HEK293T (cell line): ENCODE data around the gene PRKCE.

ENCODE experiments used
- CTCF ChIA-PET: fragments of 350-600 bp; formaldehyde crosslinking; extraction: SDS; loops from one replicate; lab custom pipeline; 2021; ENCODE audit warnings: antibody characterized with exemption, inconsistent platforms; lab: Yijun Ruan, JAX
- POLR2A ChIA-PET: fragments of 350-600 bp; formaldehyde crosslinking; extraction: SDS; loops from one replicate; lab custom pipeline; 2020; ENCODE audit warnings: antibody characterized with exemption, inconsistent platforms; lab: Yijun Ruan, JAX
- DNase-seq: peaks from one replicate; pipeline ENCODE4 v3.0.0; 2012; ENCODE audit warnings: mixed read lengths; ENCODE audit errors: extremely low spot score
- ARNT ChIP-seq: fragments of 450-650 bp; IDR thresholded peaks from 2 replicates; pipeline ENCODE4 v1.6.1; 2017; ENCODE audit warnings: mild to moderate bottlenecking
- BHLHE40 ChIP-seq: fragments of 450-650 bp; IDR thresholded peaks from 2 replicates; pipeline ENCODE4 v1.6.1; 2016; ENCODE audit warnings: mild to moderate bottlenecking, moderate library complexity, borderline replicate concordance
- CTBP1 ChIP-seq: fragments of 450-650 bp; IDR thresholded peaks from 2 replicates; pipeline ENCODE4 v1.6.1; 2016; ENCODE audit warnings: borderline replicate concordance
- ELF4 ChIP-seq: fragments of 450-650 bp; IDR thresholded peaks from 2 replicates; pipeline ENCODE4 v1.6.1; 2017; ENCODE audit warnings: antibody characterized with exemption
- FOXA1 ChIP-seq: fragments of 450-650 bp; IDR thresholded peaks from 2 replicates; pipeline ENCODE4 v1.6.1; 2016; ENCODE audit warnings: mild to moderate bottlenecking
- FOXK2 ChIP-seq: fragments of 450-650 bp; IDR thresholded peaks from 2 replicates; pipeline ENCODE4 v1.6.1; 2016; ENCODE audit warnings: mild to moderate bottlenecking
- FOXM1 ChIP-seq: fragments of 450-650 bp; IDR thresholded peaks from 2 replicates; pipeline ENCODE4 v1.6.1; 2017; ENCODE audit warnings: mild to moderate bottlenecking, borderline replicate concordance
- HDGF ChIP-seq: fragments of 450-650 bp; IDR thresholded peaks from 2 replicates; pipeline ENCODE4 v1.6.1; 2017; ENCODE audit warnings: antibody characterized with exemption, borderline replicate concordance
- L3MBTL2 ChIP-seq: fragments of 450-650 bp; conservative IDR thresholded peaks from 2 replicates; pipeline ENCODE4 v1.6.1; 2016; ENCODE audit warnings: mild to moderate bottlenecking
- LEF1 ChIP-seq: fragments of 450-650 bp; IDR thresholded peaks from 2 replicates; pipeline ENCODE4 v1.6.1; 2017; ENCODE audit warnings: mild to moderate bottlenecking, borderline replicate concordance
- NFRKB ChIP-seq: fragments of 450-650 bp; IDR thresholded peaks from 2 replicates; pipeline ENCODE4 v1.6.1; 2016; ENCODE audit warnings: mild to moderate bottlenecking, moderate library complexity
- PKNOX1 ChIP-seq: fragments of 450-650 bp; IDR thresholded peaks from 2 replicates; pipeline ENCODE4 v1.6.1; 2016
- SP1 ChIP-seq: fragments of 450-650 bp; IDR thresholded peaks from 2 replicates; pipeline ENCODE4 v1.6.1; 2017
- SUZ12 ChIP-seq: fragments of 450-650 bp; IDR thresholded peaks from 2 replicates; pipeline ENCODE4 v1.6.1; 2016; ENCODE audit warnings: mild to moderate bottlenecking
- TARDBP ChIP-seq: fragments of 450-650 bp; IDR thresholded peaks from 2 replicates; pipeline ENCODE4 v1.6.1; 2016
- ZNF384 ChIP-seq: fragments of 450-650 bp; IDR thresholded peaks from 2 replicates; pipeline ENCODE4 v1.6.1; 2016

The PRKCE gene

GRCh38 chr2:46230677-46231425, 579.4 kb downstream of the PRKCE start:
- CTCF ChIA-PET = no interaction called here
- no peak for TF ChIP-seq L3MBTL2
- TF ChIP-seq HDGF = no peak
- TF ChIP-seq PKNOX1 = no peak
- no peak for TF ChIP-seq LEF1
- TF ChIP-seq ELF4 = no peak
- no peak for TF ChIP-seq ZNF384
- no peak for TF ChIP-seq BHLHE40
- no peak for TF ChIP-seq SP1
- no peak for TF ChIP-seq NFRKB
- no peak for TF ChIP-seq TARDBP
- TF ChIP-seq ARNT = no peak
- no peak for TF ChIP-seq FOXK2
- no peak for TF ChIP-seq FOXA1
- TF ChIP-seq CTBP1 = no peak
- TF ChIP-seq FOXM1 = no peak
- TF ChIP-seq SUZ12 = no peak
- POLR2A ChIA-PET = no interaction called here
- no peak for DNase-seq

- no peak for DNase-seq
- ChIA-PET CTCF (no interaction called here), POLR2A (no interaction called here)
- no peak for TF ChIP-seq L3MBTL2
- no peak for TF ChIP-seq TARDBP
- no peak for TF ChIP-seq SUZ12
- TF ChIP-seq PKNOX1 = no peak
- TF ChIP-seq NFRKB = no peak
- TF ChIP-seq ELF4 = no peak
- TF ChIP-seq BHLHE40 = no peak
- no peak for TF ChIP-seq SP1
- TF ChIP-seq ARNT = no peak
Measured at GRCh38 chr2:46231721-46232120, 580.2 kb downstream of the PRKCE start.

GRCh38 chr2:46232860-46233259, 581.4 kb downstream of the PRKCE start:
- POLR2A ChIA-PET = no interaction called here
- no peak for TF ChIP-seq HDGF
- no peak for TF ChIP-seq ZNF384
- TF ChIP-seq ARNT = no peak
- TF ChIP-seq LEF1 = no peak
- TF ChIP-seq BHLHE40 = no peak
- TF ChIP-seq TARDBP = no peak
- no peak for TF ChIP-seq FOXA1
- no peak for TF ChIP-seq FOXK2
- CTCF ChIA-PET = no interaction called here
- no peak for DNase-seq

- no peak for DNase-seq
- ChIA-PET POLR2A (no interaction called here), CTCF (no interaction called here)
- TF ChIP-seq LEF1 (no peak), CTBP1 (no peak), PKNOX1 (no peak), ELF4 (no peak), SP1 (no peak), FOXA1 (no peak), FOXK2 (no peak), SUZ12 (no peak), HDGF (no peak), FOXM1 (no peak), ZNF384 (no peak), L3MBTL2 (no peak), NFRKB (no peak), ARNT (no peak), BHLHE40 (no peak), TARDBP (no peak)
Measured at GRCh38 chr2:46236006-46236875, 584.8 kb downstream of the PRKCE start.

- ChIA-PET POLR2A (no interaction called here), CTCF (no interaction called here)
Measured at GRCh38 chr2:46236876-46237859, 585.7 kb downstream of the PRKCE start.

More at GRCh38 chr2:46236876-46237859, 585.7 kb downstream of the PRKCE start:
- no peak for DNase-seq
- TF ChIP-seq FOXK2 = no peak
- no peak for TF ChIP-seq ELF4
- TF ChIP-seq BHLHE40 = no peak
- no peak for TF ChIP-seq TARDBP
- no peak for TF ChIP-seq FOXA1
- TF ChIP-seq HDGF = no peak
- no peak for TF ChIP-seq L3MBTL2
